HepG2 (cell line): ENCODE measurements around the gene ZMYND19. TPM values are rescaled to one million over a fixed set of nuclear protein-coding genes. Genes with fewer than 3 reads are reported as not detected.

Source experiments
- ATAD3A ChIP-seq: sonication (generic); formaldehyde crosslinking; IDR thresholded peaks from 2 replicates; pipeline ENCODE4 v1.4.0; 2020; ENCODE audit warnings: missing genetic modification reagents
- BCL3 ChIP-seq: sonication (generic); formaldehyde crosslinking; IDR thresholded peaks from 2 replicates; pipeline ENCODE4 v1.5.1; 2020; ENCODE audit warnings: mild to moderate bottlenecking, missing genetic modification reagents, moderate library complexity
- EP300 ChIP-seq, 3 experiments: sonication (generic) in 1 of 3; formaldehyde crosslinking in 1 of 3; IDR thresholded peaks; 2 replicates each; pipeline versions ENCODE4 v1.5.1 to v1.6.1; 2011 to 2020; ENCODE audit warnings: low read depth in 2 of 3, low read length in 2 of 3, borderline replicate concordance in 1 of 3, improper control_type of control experiment in 1 of 3, mild to moderate bottlenecking in 1 of 3, missing genetic modification reagents in 1 of 3, moderate library complexity in 1 of 3
- FOXK2 ChIP-seq: fragments of 450-650 bp; IDR thresholded peaks from 2 replicates; pipeline ENCODE4 v1.6.1; 2016
- GABPB1 ChIP-seq: IDR thresholded peaks from 2 replicates; pipeline ENCODE4 v1.6.1; 2016; ENCODE audit warnings: mild to moderate bottlenecking, missing genetic modification reagents, moderate library complexity, missing compliant biosample characterization
- GLMP ChIP-seq: sonication (generic); formaldehyde crosslinking; IDR thresholded peaks from 2 replicates; pipeline ENCODE4 v1.9.0; 2021; ENCODE audit warnings: missing genetic modification reagents, mild to moderate bottlenecking, borderline replicate concordance
- IRX3 ChIP-seq: sonication (generic); formaldehyde crosslinking; IDR thresholded peaks from 2 replicates; pipeline ENCODE4 v1.8.1; 2023; ENCODE audit warnings: mild to moderate bottlenecking, low read depth, missing genetic modification reagents, borderline replicate concordance
- MAZ ChIP-seq, 2 experiments: sonication (generic) in 1 of 2; formaldehyde crosslinking in 1 of 2; IDR thresholded peaks; 2 replicates each; pipeline versions ENCODE4 v1.5.0 to v1.6.1; 2012 to 2020; ENCODE audit warnings: low read depth in 2 of 2, mild to moderate bottlenecking in 2 of 2, borderline replicate concordance in 1 of 2, improper control_type of control experiment in 1 of 2, low read length in 1 of 2, missing genetic modification reagents in 1 of 2, moderate library complexity in 1 of 2
- MIXL1 ChIP-seq: IDR thresholded peaks from 2 replicates; pipeline ENCODE4 v1.6.1; 2016
- NKX3-1 ChIP-seq: sonication (generic); formaldehyde crosslinking; IDR thresholded peaks from 2 replicates; pipeline ENCODE4 v1.5.0; 2020; ENCODE audit warnings: missing genetic modification reagents
- SALL1 ChIP-seq: sonication (generic); formaldehyde crosslinking; IDR thresholded peaks from 2 replicates; pipeline ENCODE4 v1.8.0; 2022; ENCODE audit warnings: mild to moderate bottlenecking, missing genetic modification reagents
- SALL2 ChIP-seq: sonication (generic); formaldehyde crosslinking; IDR thresholded peaks from 2 replicates; pipeline ENCODE4 v1.8.1; 2023; ENCODE audit warnings: mild to moderate bottlenecking, missing genetic modification reagents, inconsistent platforms
- SSRP1 ChIP-seq: IDR thresholded peaks from 2 replicates; pipeline ENCODE4 v1.6.1; 2016; ENCODE audit warnings: control low read depth
- TBX2 ChIP-seq: sonication (generic); formaldehyde crosslinking; IDR thresholded peaks from 2 replicates; pipeline ENCODE4 v1.5.0; 2020; ENCODE audit warnings: missing genetic modification reagents, mild to moderate bottlenecking, borderline replicate concordance
- TIGD3 ChIP-seq: sonication (generic); formaldehyde crosslinking; IDR thresholded peaks from 2 replicates; pipeline ENCODE4 v1.5.1; 2020; ENCODE audit warnings: mild to moderate bottlenecking, missing genetic modification reagents, borderline replicate concordance
- ZBTB7B ChIP-seq: sonication (generic); formaldehyde crosslinking; IDR thresholded peaks from 2 replicates; pipeline ENCODE4 v1.4.0; 2020; ENCODE audit warnings: missing genetic modification reagents
- ZNF503 ChIP-seq: sonication (generic); formaldehyde crosslinking; IDR thresholded peaks from 2 replicates; pipeline ENCODE4 v1.4.0; 2020; ENCODE audit warnings: missing genetic modification reagents
- ZNF766 ChIP-seq: sonication (generic); formaldehyde crosslinking; IDR thresholded peaks from 2 replicates; pipeline ENCODE4 v1.5.0; 2020; ENCODE audit warnings: missing genetic modification reagents, borderline replicate concordance
- polyA plus RNA-seq, 8 experiments: library from polyadenylated mRNA; depleted of rRNA in 3 of 8; stranded (reverse) in 7 of 8; unstranded in 1 of 8; fragments of >200 nt; fragmentation: Illumina TruSeq in 4 of 8; extraction: Trizol in 4 of 8; gene quantifications; 2 replicates each; pipeline versions ENCODE4 v1.2.1 to v1.2.3, GENCODE V29; 2011 to 2016; ENCODE audit warnings: low read depth in 4 of 8, missing spikeins in 1 of 8, mixed read lengths in 1 of 8; ENCODE audit not compliant: insufficient read depth in 1 of 8
- total RNA-seq, 5 experiments: library from RNA; depleted of rRNA; stranded (reverse); fragments of >200 nt; fragmentation: Illumina TruSeq; extraction: Trizol; gene quantifications; 2 replicates each; pipeline ENCODE4 v1.2.3, GENCODE V29; 2016; ENCODE audit warnings: low read depth in 1 of 5

ZMYND19 gene
- total and polyA plus RNA-seq, 2 of the 13 experiments (the other 11 are each of a cell fraction or from before 2014, with no cell fraction given), result 21.3 to 38.7 TPM

- 0 out of 2 replicates have a peak, but pooled peaks have one; percentile 13 for TF ChIP-seq NKX3-1 (CRISPR knock-in tag)
- TF ChIP-seq SALL2 (CRISPR knock-in tag), result peak; percentile 43; the same call in 1 of the 2 replicates
- no peak for TF ChIP-seq TIGD3 (CRISPR knock-in tag)
- 0 out of 2 replicates have a peak, but pooled peaks have one; percentile 43 for TF ChIP-seq ZBTB7B (CRISPR knock-in tag)
- no peak for TF ChIP-seq ZNF766 (CRISPR knock-in tag)
- TF ChIP-seq TBX2 (CRISPR knock-in tag), result peak; percentile 65
- no peak for TF ChIP-seq ATAD3A
- no peak for TF ChIP-seq GLMP
- peak; percentile 95 for TF ChIP-seq GABPB1 (CRISPR knock-in tag)
- peak; percentile 65; the same call in 1 of the 2 replicates for TF ChIP-seq SSRP1 (CRISPR knock-in tag)
- TF ChIP-seq ZNF503 (CRISPR knock-in tag), result 0 out of 2 replicates have a peak, but pooled peaks have one; percentile 57
- 0 out of 2 replicates have a peak, but pooled peaks have one; percentile 53 for TF ChIP-seq SALL1 (CRISPR knock-in tag)
- 0 out of 2 replicates have a peak, but pooled peaks have one; percentile 51 for TF ChIP-seq IRX3 (CRISPR knock-in tag)
- TF ChIP-seq EP300 (IDR thresholded peaks at IDR 0.05; ENCODE audit: low read depth in 2 of 2, low read length in 2 of 2), result 0 out of 4 replicates have a peak, but pooled peaks of 1 of the 2 experiments have one; percentile 24
- TF ChIP-seq EP300 (CRISPR knock-in tag; IDR thresholded peaks at IDR 0.05; ENCODE audit: borderline replicate concordance), result 0 out of 2 replicates have a peak, but pooled peaks have one; percentile 25
- peak; percentile 63; the same call in 1 of the 2 replicates for TF ChIP-seq MAZ (IDR thresholded peaks at IDR 0.05; ENCODE audit: borderline replicate concordance, low read depth, low read length)
- peak; percentile 91 for TF ChIP-seq MAZ (CRISPR knock-in tag; IDR thresholded peaks at IDR 0.05; ENCODE audit: low read depth)
- TF ChIP-seq BCL3 (CRISPR knock-in tag), result peak; percentile 76; the same call in 1 of the 2 replicates
- TF ChIP-seq MIXL1 (CRISPR knock-in tag), result no peak
- no peak for TF ChIP-seq FOXK2
Measured at GRCh38 chr9:137618105-137619067, 28.1 kb upstream of the ZMYND19 start, which contains the start of gene EHMT1 (continued).
